Testis (tissue), 3 donors: Measurements from ENCODE around the gene SLIT3. TPM values are rescaled to one million over a fixed set of nuclear protein-coding genes. Genes with fewer than 3 reads are reported as not detected.

ENCODE experiments used
- DNase-seq: peaks from one replicate; pipeline ENCODE4 v3.0.0-alpha.2; 2019
- H3K27ac ChIP-seq, 2 donors: fragments of 200-600 bp; sonication (generic); one replicate each; pipeline ENCODE4 v1.5.1; 2019
- H3K27me3 ChIP-seq: fragments of 200-600 bp; sonication (generic); one replicate; pipeline ENCODE4 v1.5.1; 2019
- H3K36me3 ChIP-seq: fragments of 200-600 bp; sonication (generic); one replicate; pipeline ENCODE4 v1.5.1; 2017; ENCODE audit warnings: low read depth; ENCODE audit errors: missing control alignments
- H3K4me1 ChIP-seq: fragments of 200-600 bp; sonication (generic); one replicate; pipeline ENCODE4 v1.5.1; 2019
- H3K4me3 ChIP-seq, 2 donors: fragments of 200-600 bp; sonication (generic); one replicate each; pipeline ENCODE4 v1.5.1; 2017 to 2019
- H3K9me3 ChIP-seq: fragments of 200-600 bp; sonication (generic); one replicate; pipeline ENCODE4 v1.5.1; 2017
- POLR2A ChIP-seq: fragments of 450-650 bp; IDR thresholded peaks from one replicate; pipeline ENCODE4 v1.6.1; 2017; ENCODE audit warnings: antibody characterized with exemption, mild to moderate bottlenecking, moderate library complexity
- WGBS, 2 donors: methylation state at CpG; one replicate each; pipeline ENCODE4 v1.1.5; 2018; 5-methylcytosine and 5-hydroxymethylcytosine counted together
- intact Hi-C: fragments of 100-400 bp; cut with DNase I; formaldehyde crosslinking; loops from one replicate; pipeline ENCODE4 v1.15.1; 2023; ENCODE audit warnings: low total_unique reads
- polyA plus RNA-seq: library from polyadenylated mRNA; stranded (reverse); fragments of 350-450 nt; fragmentation: Illumina TruSeq; extraction: RNeasy Lipid Tissue Mini Kit (QIAGEN cat#74804); gene quantifications from one replicate; pipeline ENCODE4 v1.2.3, GENCODE V29; 2014; ENCODE audit warnings: low read depth, low replicate concordance; ENCODE audit not compliant: insufficient read depth
- total RNA-seq, 2 donors: library from RNA; depleted of rRNA; stranded (reverse); fragments of >200 nt; gene quantifications; one replicate each; pipeline ENCODE4 v1.2.3, GENCODE V29; 2016
- TF ChIP-seq, protein P1 (sequence below), 3 experiments: fragments of 450-650 bp in 2 of 3; fragments of 200-600 bp in 1 of 3; sonication (generic) in 1 of 3; IDR thresholded peaks; one replicate each; pipeline ENCODE4 v1.5.1; 2016 to 2019; ENCODE audit warnings: antibody characterized with exemption in 3 of 3, mild to moderate bottlenecking in 2 of 3, moderate library complexity in 1 of 3

The SLIT3 gene
- total and polyA plus RNA-seq, 3 donors from 2014 or later, result 4.8 to 23.2 (median 7.8) TPM

DNA sequence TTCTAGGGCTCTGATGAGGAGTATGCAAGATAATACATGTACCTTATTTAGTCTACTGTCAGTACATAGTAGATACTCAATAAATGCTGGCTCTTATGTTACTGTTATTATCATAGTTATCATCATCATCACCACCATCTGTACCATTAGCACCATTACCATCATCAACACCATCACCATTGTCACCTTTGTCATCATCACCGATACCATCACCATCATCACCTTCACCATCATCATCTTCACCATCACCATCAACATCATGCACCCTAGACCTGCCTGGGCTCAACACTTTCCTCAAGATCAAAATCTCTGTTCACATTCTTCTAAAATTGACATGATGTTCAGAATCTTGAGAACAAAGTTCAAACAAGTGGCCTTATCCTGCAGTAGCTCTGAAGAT lies 595.6 kb downstream of the SLIT3 start:
- H3K27me3 ChIP-seq, result no peaks in the 10 kb centered on the region
- TF ChIP-seq POLR2A, result no peak
- TF ChIP-seq, protein P1, sequence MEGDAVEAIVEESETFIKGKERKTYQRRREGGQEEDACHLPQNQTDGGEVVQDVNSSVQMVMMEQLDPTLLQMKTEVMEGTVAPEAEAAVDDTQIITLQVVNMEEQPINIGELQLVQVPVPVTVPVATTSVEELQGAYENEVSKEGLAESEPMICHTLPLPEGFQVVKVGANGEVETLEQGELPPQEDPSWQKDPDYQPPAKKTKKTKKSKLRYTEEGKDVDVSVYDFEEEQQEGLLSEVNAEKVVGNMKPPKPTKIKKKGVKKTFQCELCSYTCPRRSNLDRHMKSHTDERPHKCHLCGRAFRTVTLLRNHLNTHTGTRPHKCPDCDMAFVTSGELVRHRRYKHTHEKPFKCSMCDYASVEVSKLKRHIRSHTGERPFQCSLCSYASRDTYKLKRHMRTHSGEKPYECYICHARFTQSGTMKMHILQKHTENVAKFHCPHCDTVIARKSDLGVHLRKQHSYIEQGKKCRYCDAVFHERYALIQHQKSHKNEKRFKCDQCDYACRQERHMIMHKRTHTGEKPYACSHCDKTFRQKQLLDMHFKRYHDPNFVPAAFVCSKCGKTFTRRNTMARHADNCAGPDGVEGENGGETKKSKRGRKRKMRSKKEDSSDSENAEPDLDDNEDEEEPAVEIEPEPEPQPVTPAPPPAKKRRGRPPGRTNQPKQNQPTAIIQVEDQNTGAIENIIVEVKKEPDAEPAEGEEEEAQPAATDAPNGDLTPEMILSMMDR (IDR thresholded peaks at IDR 0.05), result no peak
- no peak overlapping the region for H3K27ac ChIP-seq
- H3K9me3 ChIP-seq, result no peaks in the 10 kb centered on the region
- intact Hi-C loops, result no loop called here
- no peak for DNase-seq
- no peak overlapping the region for H3K4me3 ChIP-seq
- no peaks in the 10 kb centered on the region for H3K36me3 ChIP-seq
- 93% methylated on average over 1 of the region's 1 CpG for WGBS, 2 donors
- no peaks in the 10 kb centered on the region for H3K4me1 ChIP-seq

DNA sequence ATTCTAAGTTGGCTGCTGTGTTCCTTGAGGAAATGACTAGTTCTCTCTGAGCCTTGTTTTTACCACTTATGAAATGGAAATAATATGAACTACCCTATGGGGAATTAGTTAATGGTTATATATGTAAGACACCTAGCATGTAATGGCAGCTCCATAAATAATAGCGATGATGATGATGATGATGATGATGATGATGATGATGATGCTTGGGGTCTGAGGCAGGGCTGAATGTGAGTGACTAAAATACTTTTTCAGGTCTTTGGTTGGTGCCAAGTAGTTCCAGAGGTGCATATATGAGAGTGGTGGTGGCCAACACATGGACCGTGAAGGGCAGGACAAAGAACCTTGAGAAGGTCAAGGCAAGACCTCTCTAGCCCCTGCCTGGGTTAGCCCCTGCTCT lies 598.4 kb downstream of the SLIT3 start:
- H3K27me3 ChIP-seq, result no peaks in the 10 kb centered on the region
- H3K36me3 ChIP-seq, result no peaks in the 10 kb centered on the region
- no peaks in the 10 kb centered on the region for H3K4me1 ChIP-seq
- no peak overlapping the region for H3K4me3 ChIP-seq
- intact Hi-C loops, result no loop called here
- H3K27ac ChIP-seq, result no peak overlapping the region
- DNase-seq, result no peak
- H3K9me3 ChIP-seq, result no peaks in the 10 kb centered on the region
- no peak for TF ChIP-seq POLR2A
- TF ChIP-seq, protein P1 (IDR thresholded peaks at IDR 0.05), result no peak
- 88 to 93% methylated on average over 2 of the region's 2 CpGs for WGBS, 2 donors

DNA sequence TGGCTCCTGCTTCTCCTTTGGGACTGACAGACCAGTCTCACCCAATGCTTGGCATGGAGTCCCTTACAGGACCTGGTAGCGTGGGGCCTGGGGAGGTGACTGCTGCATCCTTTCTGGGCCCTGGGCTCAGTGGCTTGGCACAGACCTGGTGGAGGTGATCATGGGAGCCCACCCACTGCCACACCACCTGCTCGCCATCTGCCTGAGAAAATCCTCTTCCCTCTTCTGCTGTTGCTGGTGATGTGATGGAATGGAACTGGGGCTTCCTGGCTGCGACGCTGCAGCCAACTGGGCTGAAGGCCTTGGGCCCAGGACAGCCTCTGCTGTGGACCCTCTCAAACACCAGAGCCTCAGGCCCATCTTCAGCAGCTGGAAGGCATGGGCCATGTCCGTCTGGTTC lies 599.3 kb downstream of the SLIT3 start:
- Histone ChIP-seq H3K27ac (no peak overlapping the region), H3K4me3 (no peak overlapping the region), H3K36me3 (no peaks in the 10 kb centered on the region), H3K9me3 (no peaks in the 10 kb centered on the region), H3K27me3 (no peaks in the 10 kb centered on the region), H3K4me1 (no peaks in the 10 kb centered on the region)
- no peak for DNase-seq
- 79 to 94% methylated on average over 4 to 5 of the region's 5 CpGs for WGBS, 2 donors
- no peak for TF ChIP-seq POLR2A
- TF ChIP-seq, protein P1 (IDR thresholded peaks at IDR 0.05), result no peak
- intact Hi-C loops, result no loop called here

DNA sequence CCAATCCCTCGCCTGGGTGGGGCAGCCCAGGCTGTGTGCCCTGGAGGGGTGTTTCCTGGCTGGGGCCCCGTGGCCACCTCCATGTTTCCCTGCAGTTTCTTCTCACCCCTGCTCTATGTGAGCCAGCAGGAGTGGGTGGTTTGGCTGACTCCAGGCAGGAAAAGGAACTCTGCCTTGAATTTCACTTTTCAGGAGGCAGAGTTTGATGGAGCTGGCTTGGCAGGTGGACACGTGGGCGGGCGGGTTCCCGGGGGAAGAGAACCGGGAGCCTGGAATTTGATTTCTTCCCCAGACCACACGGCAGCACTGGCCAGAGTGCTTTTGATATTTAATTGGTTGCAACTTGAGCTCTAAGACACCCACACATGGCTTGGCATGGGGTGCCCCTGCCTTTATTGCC lies 601.9 kb downstream of the SLIT3 start:
- TF ChIP-seq, protein P1 (IDR thresholded peaks at IDR 0.05), result no peak
- no peak for TF ChIP-seq POLR2A
- no peaks in the 10 kb centered on the region for H3K36me3 ChIP-seq
- 40% methylated on average over 8 of the region's 8 CpGs for WGBS, 2 donors
- no peaks in the 10 kb centered on the region for H3K4me1 ChIP-seq
- H3K4me3 ChIP-seq, result no peak overlapping the region
- intact Hi-C loops, result no loop called here
- no peaks in the 10 kb centered on the region for H3K27me3 ChIP-seq
- H3K9me3 ChIP-seq, result no peaks in the 10 kb centered on the region
- DNase-seq, result no peak
- no peak overlapping the region for H3K27ac ChIP-seq

DNA sequence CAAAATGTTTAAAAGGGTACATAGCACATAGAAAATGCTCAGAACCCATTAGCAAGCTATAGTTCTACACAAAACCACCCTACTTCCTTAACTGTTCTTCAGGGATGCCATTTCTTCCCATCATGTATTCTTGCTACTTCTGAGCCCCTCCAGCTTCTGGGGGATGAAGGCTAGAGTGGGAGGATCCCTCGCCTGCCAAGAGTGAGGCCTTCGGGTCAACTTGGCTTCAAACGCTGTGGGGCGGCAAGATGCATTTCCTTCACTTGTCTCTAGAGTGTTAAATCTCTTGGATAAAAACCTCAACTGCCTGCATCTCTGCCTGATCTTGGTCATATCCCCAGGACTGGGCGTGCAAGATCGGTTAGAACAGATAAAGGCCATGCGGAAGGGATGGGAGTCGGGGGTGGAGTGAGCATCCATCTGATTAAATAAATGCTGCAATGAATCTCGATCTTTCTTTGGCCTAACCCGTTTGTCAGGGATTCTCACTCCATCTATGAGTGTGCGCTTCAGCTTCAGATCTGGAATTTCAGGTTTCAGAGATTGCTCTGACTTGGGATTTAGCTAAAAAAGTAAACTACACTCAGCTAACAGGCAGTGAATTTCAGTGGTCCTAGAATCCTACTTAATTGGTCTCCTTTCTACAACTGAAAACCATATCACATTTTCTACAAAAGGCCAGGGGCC lies 603.8 kb downstream of the SLIT3 start:
- H3K4me1 ChIP-seq, result no peaks in the 10 kb centered on the region
- 66 to 81% methylated on average over 11 of the region's 11 CpGs for WGBS, 2 donors
- H3K36me3 ChIP-seq, result no peaks in the 10 kb centered on the region
- no peaks in the 10 kb centered on the region for H3K9me3 ChIP-seq
- no peak overlapping the region for H3K4me3 ChIP-seq
- intact Hi-C loops, result no loop called here
- TF ChIP-seq POLR2A, result no peak
- H3K27me3 ChIP-seq, result no peaks in the 10 kb centered on the region
- no peak for DNase-seq
- H3K27ac ChIP-seq, result no peak overlapping the region
